Measurements from ENCODE around the gene SV2B. TPM values are rescaled to one million over a fixed set of nuclear protein-coding genes. Genes with fewer than 3 reads are reported as not detected.
A peak's percentile ranks its signal among the peaks of the same experiment; 100 is the strongest.

Gene SV2B
- polyA plus RNA-seq, 1 donor = 2.4 TPM

- no peaks in the 10 kb centered on the region for H3K4me1 ChIP-seq (ENCODE audit: control insufficient read depth, insufficient read depth, low read length)
- WGBS (ENCODE audit: insufficient coverage, low lambda C conversion rate) = 66% methylated on average over 3 of the region's 15 CpGs
- H3K4me3 ChIP-seq (ENCODE audit: low read length) = no peak overlapping the region
- DNase-seq = no peak
- H3K36me3 ChIP-seq (ENCODE audit: control insufficient read depth, insufficient read depth, low read length) = no peaks in the 10 kb centered on the region
- no peaks in the 10 kb centered on the region for H3K9me3 ChIP-seq (ENCODE audit: control insufficient read depth, low read depth, low read length)
- H3K27ac ChIP-seq (ENCODE audit: low read length) = no peak overlapping the region
- H3K27me3 ChIP-seq (ENCODE audit: control insufficient read depth, insufficient read depth, low read length) = peaks cover 10% of the 10 kb centered on the region
Measured at GRCh38 chr15:91263632-91264531, 163.8 kb downstream of the SV2B start.

GRCh38 chr15:91264651-91265351 lies 164.7 kb downstream of the SV2B start:
- Histone ChIP-seq H3K4me3 (ENCODE audit: low read length) (no peak overlapping the region), H3K9me3 (ENCODE audit: control insufficient read depth, low read depth, low read length) (no peaks in the 10 kb centered on the region), H3K4me1 (ENCODE audit: control insufficient read depth, insufficient read depth, low read length) (no peaks in the 10 kb centered on the region), H3K27me3 (ENCODE audit: control insufficient read depth, insufficient read depth, low read length) (peaks cover 11% of the 10 kb centered on the region), H3K27ac (ENCODE audit: low read length) (no peak overlapping the region), H3K36me3 (ENCODE audit: control insufficient read depth, insufficient read depth, low read length) (no peaks in the 10 kb centered on the region)
- DNase-seq = no peak
- no CpG with 5 or more reads among the region's 11 CpGs for WGBS (ENCODE audit: insufficient coverage, low lambda C conversion rate)

- Histone ChIP-seq H3K36me3 (ENCODE audit: control insufficient read depth, insufficient read depth, low read length) (no peaks in the 10 kb centered on the region), H3K4me3 (ENCODE audit: low read length) (no peak overlapping the region), H3K27me3 (ENCODE audit: control insufficient read depth, insufficient read depth, low read length) (peaks cover 12% of the 10 kb centered on the region), H3K4me1 (ENCODE audit: control insufficient read depth, insufficient read depth, low read length) (no peaks in the 10 kb centered on the region), H3K27ac (ENCODE audit: low read length) (no peak overlapping the region), H3K9me3 (ENCODE audit: control insufficient read depth, low read depth, low read length) (no peaks in the 10 kb centered on the region)
- no CpG with 5 or more reads among the region's 4 CpGs for WGBS (ENCODE audit: insufficient coverage, low lambda C conversion rate)
- DNase-seq = no peak
Measured at GRCh38 chr15:91265416-91265940, 165.4 kb downstream of the SV2B start.

- Histone ChIP-seq H3K27ac (ENCODE audit: low read length) (no peak overlapping the region), H3K36me3 (ENCODE audit: control insufficient read depth, insufficient read depth, low read length) (no peaks in the 10 kb centered on the region), H3K9me3 (ENCODE audit: control insufficient read depth, low read depth, low read length) (no peaks in the 10 kb centered on the region), H3K4me1 (ENCODE audit: control insufficient read depth, insufficient read depth, low read length) (no peaks in the 10 kb centered on the region), H3K27me3 (ENCODE audit: control insufficient read depth, insufficient read depth, low read length) (peaks cover 15% of the 10 kb centered on the region), H3K4me3 (ENCODE audit: low read length) (no peak overlapping the region)
- no CpG with 5 or more reads among the region's 11 CpGs for WGBS (ENCODE audit: insufficient coverage, low lambda C conversion rate)
- no peak for DNase-seq
Measured at GRCh38 chr15:91268510-91268909, 168.5 kb downstream of the SV2B start.

- Histone ChIP-seq H3K36me3 (ENCODE audit: control insufficient read depth, insufficient read depth, low read length) (no peaks in the 10 kb centered on the region), H3K4me1 (ENCODE audit: control insufficient read depth, insufficient read depth, low read length) (no peaks in the 10 kb centered on the region), H3K9me3 (ENCODE audit: control insufficient read depth, low read depth, low read length) (no peaks in the 10 kb centered on the region), H3K4me3 (ENCODE audit: low read length) (no peak overlapping the region), H3K27ac (ENCODE audit: low read length) (no peak overlapping the region), H3K27me3 (ENCODE audit: control insufficient read depth, insufficient read depth, low read length) (peaks cover 15% of the 10 kb centered on the region)
- no peak for DNase-seq
- WGBS (ENCODE audit: insufficient coverage, low lambda C conversion rate) = 100% methylated on average over 3 of the region's 15 CpGs
Measured at GRCh38 chr15:91270747-91271146, 170.7 kb downstream of the SV2B start.

- H3K4me1 ChIP-seq (ENCODE audit: control insufficient read depth, insufficient read depth, low read length) = no peaks in the 10 kb centered on the region
- 0% methylated on average over 3 of the region's 8 CpGs for WGBS (ENCODE audit: insufficient coverage, low lambda C conversion rate)
- H3K9me3 ChIP-seq (ENCODE audit: control insufficient read depth, low read depth, low read length) = no peaks in the 10 kb centered on the region
- no peak overlapping the region for H3K27ac ChIP-seq (ENCODE audit: low read length)
- no peak overlapping the region for H3K4me3 ChIP-seq (ENCODE audit: low read length)
- DNase-seq = peak; percentile 33 to 46
- H3K27me3 ChIP-seq (ENCODE audit: control insufficient read depth, insufficient read depth, low read length) = peaks cover 15% of the 10 kb centered on the region
- H3K36me3 ChIP-seq (ENCODE audit: control insufficient read depth, insufficient read depth, low read length) = no peaks in the 10 kb centered on the region
Measured at GRCh38 chr15:91271565-91272153, 171.6 kb downstream of the SV2B start.

- peaks cover 8% of the 10 kb centered on the region for H3K27me3 ChIP-seq (ENCODE audit: control insufficient read depth, insufficient read depth, low read length)
- no CpG with 5 or more reads among the region's 1 CpG for WGBS (ENCODE audit: insufficient coverage, low lambda C conversion rate)
- H3K36me3 ChIP-seq (ENCODE audit: control insufficient read depth, insufficient read depth, low read length) = no peaks in the 10 kb centered on the region
- H3K27ac ChIP-seq (ENCODE audit: low read length) = no peak overlapping the region
- no peak overlapping the region for H3K4me3 ChIP-seq (ENCODE audit: low read length)
- no peaks in the 10 kb centered on the region for H3K4me1 ChIP-seq (ENCODE audit: control insufficient read depth, insufficient read depth, low read length)
- DNase-seq = no peak
- no peaks in the 10 kb centered on the region for H3K9me3 ChIP-seq (ENCODE audit: control insufficient read depth, low read depth, low read length)
Measured at GRCh38 chr15:91275844-91276243, 175.8 kb downstream of the SV2B start.

GRCh38 chr15:91278951-91279350 lies 178.9 kb downstream of the SV2B start:
- no peak for DNase-seq
- Histone ChIP-seq H3K4me3 (ENCODE audit: low read length) (no peak overlapping the region), H3K27ac (ENCODE audit: low read length) (no peak overlapping the region), H3K4me1 (ENCODE audit: control insufficient read depth, insufficient read depth, low read length) (no peaks in the 10 kb centered on the region), H3K36me3 (ENCODE audit: control insufficient read depth, insufficient read depth, low read length) (no peaks in the 10 kb centered on the region), H3K27me3 (ENCODE audit: control insufficient read depth, insufficient read depth, low read length) (peaks cover 3% of the 10 kb centered on the region), H3K9me3 (ENCODE audit: control insufficient read depth, low read depth, low read length) (no peaks in the 10 kb centered on the region)
- WGBS (ENCODE audit: insufficient coverage, low lambda C conversion rate) = 60% methylated on average over 2 of the region's 2 CpGs

GRCh38 chr15:91279486-91279885 lies 179.4 kb downstream of the SV2B start:
- no peaks in the 10 kb centered on the region for H3K36me3 ChIP-seq (ENCODE audit: control insufficient read depth, insufficient read depth, low read length)
- no peaks in the 10 kb centered on the region for H3K4me1 ChIP-seq (ENCODE audit: control insufficient read depth, insufficient read depth, low read length)
- 83% methylated on average over 1 of the region's 4 CpGs for WGBS (ENCODE audit: insufficient coverage, low lambda C conversion rate)
- no peak overlapping the region for H3K4me3 ChIP-seq (ENCODE audit: low read length)
- no peak for DNase-seq
- peaks cover 3% of the 10 kb centered on the region for H3K27me3 ChIP-seq (ENCODE audit: control insufficient read depth, insufficient read depth, low read length)
- no peak overlapping the region for H3K27ac ChIP-seq (ENCODE audit: low read length)
- H3K9me3 ChIP-seq (ENCODE audit: control insufficient read depth, low read depth, low read length) = no peaks in the 10 kb centered on the region

- Histone ChIP-seq H3K4me1 (ENCODE audit: control insufficient read depth, insufficient read depth, low read length) (no peaks in the 10 kb centered on the region), H3K4me3 (ENCODE audit: low read length) (no peak overlapping the region)
- WGBS (ENCODE audit: insufficient coverage, low lambda C conversion rate) = no CpG with 5 or more reads among the region's 4 CpGs
Measured at GRCh38 chr15:91281947-91282346, 181.9 kb downstream of the SV2B start.

More at GRCh38 chr15:91281947-91282346, 181.9 kb downstream of the SV2B start:
- Histone ChIP-seq H3K27me3 (ENCODE audit: control insufficient read depth, insufficient read depth, low read length) (peaks cover 3% of the 10 kb centered on the region), H3K36me3 (ENCODE audit: control insufficient read depth, insufficient read depth, low read length) (no peaks in the 10 kb centered on the region), H3K9me3 (ENCODE audit: control insufficient read depth, low read depth, low read length) (no peaks in the 10 kb centered on the region), H3K27ac (ENCODE audit: low read length) (no peak overlapping the region)
- DNase-seq = no peak

Measured in large intestine (tissue), 3 donors.